Parathyroid adenoma (tissue), 2 donors: Measurements from ENCODE around the gene LAMB3.

ENCODE experiments used
- H2AFZ ChIP-seq: fragments of 300-600 bp; sonication (generic); one replicate; pipeline ENCODE4 v1.7.0; 2017; ENCODE audit warnings: antibody characterized with exemption, mild to moderate bottlenecking
- H3K27ac ChIP-seq: fragments of 300-600 bp; sonication (generic); one replicate; pipeline ENCODE4 v1.7.0; 2017
- H3K27me3 ChIP-seq: fragments of 300-600 bp; sonication (generic); one replicate; pipeline ENCODE4 v1.7.0; 2017; ENCODE audit warnings: low read length; ENCODE audit not compliant: control insufficient read depth, insufficient read depth
- H3K36me3 ChIP-seq: fragments of 300-600 bp; sonication (generic); one replicate; pipeline ENCODE4 v1.7.0; 2017; ENCODE audit warnings: low read length; ENCODE audit not compliant: control insufficient read depth, insufficient read depth
- H3K4me1 ChIP-seq: fragments of 300-600 bp; sonication (generic); one replicate; pipeline ENCODE4 v1.7.0; 2017; ENCODE audit warnings: control low read depth
- H3K4me2 ChIP-seq: fragments of 300-600 bp; sonication (generic); one replicate; pipeline ENCODE4 v1.7.0; 2017; ENCODE audit warnings: low read length
- H3K4me3 ChIP-seq: fragments of 300-600 bp; sonication (generic); one replicate; pipeline ENCODE4 v1.7.0; 2017; ENCODE audit warnings: low read depth, low read length
- H3K79me2 ChIP-seq: fragments of 300-600 bp; sonication (generic); one replicate; pipeline ENCODE4 v1.7.0; 2017; ENCODE audit warnings: control low read depth
- H3K9ac ChIP-seq: fragments of 300-600 bp; sonication (generic); one replicate; pipeline ENCODE4 v1.7.0; 2017; ENCODE audit warnings: mild to moderate bottlenecking
- H3K9me3 ChIP-seq: fragments of 300-600 bp; sonication (generic); one replicate; pipeline ENCODE4 v1.7.0; 2017; ENCODE audit warnings: low read length; ENCODE audit not compliant: control insufficient read depth
- TF ChIP-seq, protein P1 (sequence below): fragments of 300-600 bp; sonication (generic); IDR thresholded peaks from one replicate; pipeline ENCODE4 v1.7.0; 2017; ENCODE audit warnings: antibody characterized with exemption, mild to moderate bottlenecking
- donor health status: primary hyperparathyroidism.

The LAMB3 gene

DNA sequence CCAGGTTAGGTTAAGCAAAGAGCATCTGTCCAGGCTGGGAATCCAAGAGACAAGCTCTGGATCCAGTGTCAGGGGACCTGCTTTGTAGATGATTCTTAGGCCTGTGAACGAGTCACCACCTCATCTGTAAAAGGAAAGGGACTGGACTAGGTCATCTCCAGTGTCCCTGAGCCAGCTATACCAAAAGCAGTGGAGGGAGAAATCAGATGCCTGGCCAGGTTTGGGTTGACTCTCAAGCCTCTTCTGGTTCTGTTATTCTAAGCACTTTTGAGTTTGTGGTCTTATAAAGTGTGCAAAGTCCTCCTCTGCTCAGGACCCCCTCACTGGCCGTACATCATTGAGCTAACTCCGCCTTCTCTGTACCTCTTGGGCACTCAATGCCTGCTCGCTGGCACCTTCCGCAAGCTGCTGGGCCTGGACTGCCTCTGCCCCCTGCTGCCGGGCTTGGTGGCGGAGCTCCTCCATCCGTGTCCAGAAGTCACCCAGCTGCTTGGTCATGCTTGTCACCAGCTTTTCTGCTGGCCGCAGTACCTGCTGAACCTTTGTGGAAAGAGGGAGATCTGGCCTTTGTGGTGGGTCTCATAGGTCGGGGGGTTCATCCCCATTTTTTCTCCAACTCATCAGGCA, 35.1 kb downstream of the LAMB3 start:
- no peak overlapping the region for H3K4me3 ChIP-seq
- H3K9me3 ChIP-seq = no peaks in the 10 kb centered on the region
- no peaks in the 10 kb centered on the region for H3K79me2 ChIP-seq
- no peaks in the 10 kb centered on the region for H3K36me3 ChIP-seq
- no peaks in the 10 kb centered on the region for H3K4me1 ChIP-seq
- H3K27me3 ChIP-seq = no peaks in the 10 kb centered on the region
- H3K27ac ChIP-seq = no peak overlapping the region
- no peak overlapping the region for H3K4me2 ChIP-seq
- TF ChIP-seq, protein P1, sequence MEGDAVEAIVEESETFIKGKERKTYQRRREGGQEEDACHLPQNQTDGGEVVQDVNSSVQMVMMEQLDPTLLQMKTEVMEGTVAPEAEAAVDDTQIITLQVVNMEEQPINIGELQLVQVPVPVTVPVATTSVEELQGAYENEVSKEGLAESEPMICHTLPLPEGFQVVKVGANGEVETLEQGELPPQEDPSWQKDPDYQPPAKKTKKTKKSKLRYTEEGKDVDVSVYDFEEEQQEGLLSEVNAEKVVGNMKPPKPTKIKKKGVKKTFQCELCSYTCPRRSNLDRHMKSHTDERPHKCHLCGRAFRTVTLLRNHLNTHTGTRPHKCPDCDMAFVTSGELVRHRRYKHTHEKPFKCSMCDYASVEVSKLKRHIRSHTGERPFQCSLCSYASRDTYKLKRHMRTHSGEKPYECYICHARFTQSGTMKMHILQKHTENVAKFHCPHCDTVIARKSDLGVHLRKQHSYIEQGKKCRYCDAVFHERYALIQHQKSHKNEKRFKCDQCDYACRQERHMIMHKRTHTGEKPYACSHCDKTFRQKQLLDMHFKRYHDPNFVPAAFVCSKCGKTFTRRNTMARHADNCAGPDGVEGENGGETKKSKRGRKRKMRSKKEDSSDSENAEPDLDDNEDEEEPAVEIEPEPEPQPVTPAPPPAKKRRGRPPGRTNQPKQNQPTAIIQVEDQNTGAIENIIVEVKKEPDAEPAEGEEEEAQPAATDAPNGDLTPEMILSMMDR = no peak
- no peak overlapping the region for H2AFZ ChIP-seq
- H3K9ac ChIP-seq = no peak overlapping the region

DNA sequence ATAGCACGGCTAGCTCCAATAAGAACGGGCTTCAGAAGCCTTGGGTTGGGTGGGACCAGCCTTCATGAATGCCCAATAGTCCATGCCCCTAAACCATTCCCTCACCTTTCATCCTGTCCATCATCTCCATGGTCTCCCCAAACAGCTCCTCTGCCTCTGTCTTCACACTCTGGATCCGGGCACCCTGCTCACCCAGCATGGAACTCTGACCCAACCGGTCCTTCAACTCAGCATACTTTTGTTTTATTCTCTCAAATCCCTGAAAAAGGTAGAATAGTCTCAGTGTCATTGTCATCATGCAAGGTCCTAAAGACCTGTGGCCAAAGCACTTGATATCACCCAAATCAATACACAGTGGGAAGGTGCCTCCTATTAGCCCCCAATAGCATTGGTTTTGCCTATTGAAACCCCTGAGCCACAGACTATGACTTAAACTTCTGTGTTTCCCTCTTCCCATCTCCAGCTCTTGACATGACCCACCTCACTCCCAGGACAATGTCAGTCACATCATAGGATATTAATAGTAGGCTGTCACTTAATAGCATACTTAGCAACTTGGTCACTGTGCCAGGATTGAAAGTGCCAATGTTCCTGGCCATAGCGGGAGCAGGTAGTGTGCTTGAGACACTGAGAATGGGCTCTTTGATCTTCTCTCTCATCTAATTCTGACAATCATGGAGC, 35.7 kb downstream of the LAMB3 start:
- no peak overlapping the region for H2AFZ ChIP-seq
- H3K9ac ChIP-seq = no peak overlapping the region
- no peaks in the 10 kb centered on the region for H3K36me3 ChIP-seq
- no peaks in the 10 kb centered on the region for H3K79me2 ChIP-seq
- no peaks in the 10 kb centered on the region for H3K9me3 ChIP-seq
- H3K4me1 ChIP-seq = no peaks in the 10 kb centered on the region
- TF ChIP-seq, protein P1 = no peak
- H3K4me2 ChIP-seq = no peak overlapping the region
- no peaks in the 10 kb centered on the region for H3K27me3 ChIP-seq
- no peak overlapping the region for H3K4me3 ChIP-seq
- H3K27ac ChIP-seq = no peak overlapping the region

DNA sequence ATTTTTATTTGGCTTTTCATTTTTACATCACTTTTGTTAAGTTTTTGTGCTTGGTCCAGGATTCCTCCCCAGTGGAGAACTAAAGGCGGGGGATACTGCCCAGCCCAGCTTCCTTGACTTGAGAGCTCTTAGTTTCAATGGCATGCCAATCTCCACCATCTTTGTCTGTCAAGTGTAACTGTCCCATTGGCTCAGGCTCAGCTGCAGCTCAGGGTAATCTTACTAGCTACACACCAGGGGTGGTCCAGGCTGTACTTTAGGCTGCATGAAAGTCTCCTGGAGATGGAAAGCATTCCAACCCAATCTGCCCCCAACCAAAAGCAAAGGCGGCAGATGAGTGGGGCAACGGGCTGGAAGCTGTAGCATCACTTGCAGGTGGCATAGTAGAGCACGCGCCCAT, 37.3 kb downstream of the LAMB3 start:
- TF ChIP-seq, protein P1 = no peak

DNA sequence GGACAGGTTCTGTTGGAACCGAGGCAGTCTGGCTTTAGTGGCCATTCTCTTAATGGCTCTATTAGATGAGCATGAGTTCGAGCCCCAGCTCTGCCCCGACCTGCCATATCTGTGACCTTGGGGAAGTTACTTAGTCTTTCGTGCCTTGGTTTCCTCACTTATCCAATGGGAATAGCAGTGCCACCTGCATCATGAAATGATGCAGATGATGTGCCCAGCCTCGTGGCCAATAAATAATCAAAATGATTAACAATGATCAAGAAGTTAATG, 38.1 kb downstream of the LAMB3 start:
- H3K4me3 ChIP-seq = no peak overlapping the region
- H3K4me1 ChIP-seq = no peaks in the 10 kb centered on the region
- H3K79me2 ChIP-seq = no peaks in the 10 kb centered on the region
- H3K27me3 ChIP-seq = no peaks in the 10 kb centered on the region
- no peak overlapping the region for H3K27ac ChIP-seq
- H3K9me3 ChIP-seq = no peaks in the 10 kb centered on the region
- no peak overlapping the region for H3K9ac ChIP-seq
- no peaks in the 10 kb centered on the region for H3K36me3 ChIP-seq
- H3K4me2 ChIP-seq = no peak overlapping the region
- no peak overlapping the region for H2AFZ ChIP-seq
- TF ChIP-seq, protein P1 = no peak

More for the DNA sequence above, 37.3 kb downstream of the LAMB3 start:
- Histone ChIP-seq H3K27me3 (no peaks in the 10 kb centered on the region), H3K79me2 (no peaks in the 10 kb centered on the region), H3K27ac (no peak overlapping the region), H3K4me1 (no peaks in the 10 kb centered on the region), H3K9me3 (no peaks in the 10 kb centered on the region), H3K9ac (no peak overlapping the region), H3K4me3 (no peak overlapping the region), H3K36me3 (no peaks in the 10 kb centered on the region), H3K4me2 (no peak overlapping the region), H2AFZ (no peak overlapping the region)
